Measurements from ENCODE around the gene FYN. TPM values are rescaled to one million over a fixed set of nuclear protein-coding genes. Genes with fewer than 3 reads are reported as not detected.

Gene FYN
- total and polyA plus RNA-seq, 2 of the 8 experiments (the other 6 are each of a cell fraction or from before 2014, with no cell fraction given): 46.8 to 97.2 TPM

- H3K9me3 ChIP-seq (ENCODE audit: insufficient read depth in 2 of 2, low read depth in 1 of 2, low read length in 1 of 2): no peaks in the 10 kb centered on the region
- H4K91ac ChIP-seq (replicated peaks; ENCODE audit: insufficient read length, low read length): no peak overlapping the region
- H2AFZ ChIP-seq (ENCODE audit: low read length): no peak overlapping the region
- H2BK12ac ChIP-seq (ENCODE audit: low read depth, low read length): no peak overlapping the region
- no peaks in the 10 kb centered on the region; a peak in 1 of 8 replicates for H3K36me3 ChIP-seq (ENCODE audit: control insufficient read depth in 2 of 4, insufficient read depth in 4 of 4, low read length in 3 of 4)
- no peak overlapping the region for H3K56ac ChIP-seq (replicated peaks; ENCODE audit: insufficient read length, low read depth, low read length)
- FAIRE-seq (no peak), DNase-seq (ENCODE audit: low read depth in 1 of 2, low spot score in 2 of 2) (no peak)
- no peaks in the 10 kb centered on the region for H4K20me1 ChIP-seq (replicated peaks in 1 of 2; ENCODE audit: control insufficient read depth in 1 of 2, insufficient read depth in 2 of 2, low read length in 2 of 2)
- no peaks in the 10 kb centered on the region for H3K23me2 ChIP-seq (ENCODE audit: low read depth, low read length)
- H3K9ac ChIP-seq (replicated peaks in 1 of 4; ENCODE audit: extremely low read depth in 1 of 4, low read depth in 3 of 4, low read length in 3 of 4): no peak overlapping the region
- H3K27ac ChIP-seq (ENCODE audit: low read depth, low read length): no peak overlapping the region
- H2BK15ac ChIP-seq (ENCODE audit: low read length): no peak overlapping the region
- ChIA-PET CTCF (ENCODE audit: partially characterized antibody) (interaction anchor here (0.7 to 2.3 kb wide), 19 partner anchors 9 to 390 kb away, joined by 3 to 15 read pairs (median 5); no protein-coding TSS in a partner anchor), POLR2A (ENCODE audit: partially characterized antibody) (interaction anchor here (1.2 kb wide), 2 partner anchors 27 to 259 kb away, joined by 3 read pairs; no protein-coding TSS in a partner anchor)
- no peak overlapping the region for H2AK5ac ChIP-seq (ENCODE audit: low read depth, low read length)
- H3K79me2 ChIP-seq (ENCODE audit: control insufficient read depth in 1 of 2, insufficient read depth in 2 of 2, low read length in 2 of 2): no peaks in the 10 kb centered on the region
- no peak overlapping the region for H2BK20ac ChIP-seq (ENCODE audit: low read length)
- no peak overlapping the region for H3K18ac ChIP-seq (ENCODE audit: extremely low read depth, low read length)
- H3K14ac ChIP-seq (ENCODE audit: insufficient read length): no peak overlapping the region
- no peaks in the 10 kb centered on the region for H3K27me3 ChIP-seq (replicated peaks in 1 of 4; ENCODE audit: control insufficient read depth in 3 of 4, extremely low read depth in 1 of 4, insufficient read depth in 3 of 4, low read length in 3 of 4)
- H3K4me2 ChIP-seq (ENCODE audit: insufficient read depth in 1 of 2, low read depth in 2 of 2, low read length in 2 of 2): no peak overlapping the region
- peaks cover 5 to 21% (median 12%) of the 10 kb centered on the region in 4 experiments for H3K4me1 ChIP-seq (replicated peaks in 1 of 4; ENCODE audit: control insufficient read depth in 3 of 4, insufficient read depth in 4 of 4, low read length in 3 of 4)
- no peak overlapping the region for H3K4ac ChIP-seq (replicated peaks; ENCODE audit: insufficient read length, low read depth, low read length)
- H2BK5ac ChIP-seq (ENCODE audit: low read depth, low read length): no peak overlapping the region
- H4K5ac ChIP-seq (ENCODE audit: insufficient read length, low read depth, low read length): no peak overlapping the region
- 88% methylated on average over 8 of the region's 8 CpGs; no CpG with 5 or more reads in 1 of the 2 experiments for WGBS, 2 experiments (ENCODE audit: extremely low coverage in 1 of 2, insufficient coverage in 1 of 2, insufficient read length in 1 of 2, insufficient replicate concordance in 2 of 2, low coverage in 1 of 2, low lambda C conversion rate in 2 of 2, missing lambda C conversion rate in 1 of 2)
- H3K4me3 ChIP-seq (ENCODE audit: extremely low read depth in 1 of 4, insufficient read depth in 2 of 4, low read depth in 3 of 4, low read length in 4 of 4): no peak overlapping the region
- H2BK120ac ChIP-seq (replicated peaks; ENCODE audit: low read depth, low read length): no peak overlapping the region
- no peak overlapping the region for H4K8ac ChIP-seq (ENCODE audit: extremely low read depth, insufficient read depth, low read length)
- H3K79me1 ChIP-seq (ENCODE audit: low read depth, low read length): no peaks in the 10 kb centered on the region
- no peak overlapping the region for H3K23ac ChIP-seq (ENCODE audit: insufficient read length)
- TF ChIP-seq CHD1 (IDR thresholded peaks at IDR 0.05; ENCODE audit: low read depth, low read length): no peak
- no peak for TF ChIP-seq MAFK (IDR thresholded peaks at IDR 0.05; ENCODE audit: low read depth, low read length)
- no peak for TF ChIP-seq GABPA (IDR thresholded peaks at IDR 0.05; ENCODE audit: borderline replicate concordance, insufficient read depth, low read length)
- no peak for TF ChIP-seq PHF8 (conservative IDR thresholded peaks at IDR 0.05; ENCODE audit: low read depth, low read length)
- TF ChIP-seq SIN3A (conservative IDR thresholded peaks at IDR 0.05 in 1 of 2, IDR thresholded peaks at IDR 0.05 in 1 of 2; ENCODE audit: low read depth in 1 of 2, low read length in 2 of 2): no peak
- TF ChIP-seq HDAC2 (IDR thresholded peaks at IDR 0.05; ENCODE audit: borderline replicate concordance in 1 of 2, low read depth in 2 of 2, low read length in 2 of 2): no peak
- TF ChIP-seq RXRA (IDR thresholded peaks at IDR 0.05; ENCODE audit: insufficient read depth, low read depth, low read length): no peak
- no peak for TF ChIP-seq CBX8 (IDR thresholded peaks at IDR 0.05; ENCODE audit: borderline replicate concordance, low read depth, low read length)
- TF ChIP-seq BACH1 (IDR thresholded peaks at IDR 0.05; ENCODE audit: low read length): no peak
- no peak for TF ChIP-seq E2F6 (IDR thresholded peaks at IDR 0.05)
- TF ChIP-seq SAP30 (IDR thresholded peaks at IDR 0.05; ENCODE audit: insufficient read depth, insufficient replicate concordance, low read length): no peak
- TF ChIP-seq TBP (IDR thresholded peaks at IDR 0.05; ENCODE audit: low read depth, low read length): no peak
- TF ChIP-seq GTF2F1 (IDR thresholded peaks at IDR 0.05; ENCODE audit: borderline replicate concordance, low read depth, low read length): no peak
Measured at GRCh38 chr6:111667931-111668330, 205.3 kb downstream of the FYN start.
